GM21367 (cell line): ENCODE data around the gene RASD1.

Experiments used
- ATAC-seq: cut with Tn5 transposase; IDR thresholded peaks from one replicate; pipeline ENCODE4 v1.9.1; 2021; ENCODE audit not compliant: unreplicated experiment

RASD1 gene, protein sequence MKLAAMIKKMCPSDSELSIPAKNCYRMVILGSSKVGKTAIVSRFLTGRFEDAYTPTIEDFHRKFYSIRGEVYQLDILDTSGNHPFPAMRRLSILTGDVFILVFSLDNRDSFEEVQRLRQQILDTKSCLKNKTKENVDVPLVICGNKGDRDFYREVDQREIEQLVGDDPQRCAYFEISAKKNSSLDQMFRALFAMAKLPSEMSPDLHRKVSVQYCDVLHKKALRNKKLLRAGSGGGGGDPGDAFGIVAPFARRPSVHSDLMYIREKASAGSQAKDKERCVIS

DNA sequence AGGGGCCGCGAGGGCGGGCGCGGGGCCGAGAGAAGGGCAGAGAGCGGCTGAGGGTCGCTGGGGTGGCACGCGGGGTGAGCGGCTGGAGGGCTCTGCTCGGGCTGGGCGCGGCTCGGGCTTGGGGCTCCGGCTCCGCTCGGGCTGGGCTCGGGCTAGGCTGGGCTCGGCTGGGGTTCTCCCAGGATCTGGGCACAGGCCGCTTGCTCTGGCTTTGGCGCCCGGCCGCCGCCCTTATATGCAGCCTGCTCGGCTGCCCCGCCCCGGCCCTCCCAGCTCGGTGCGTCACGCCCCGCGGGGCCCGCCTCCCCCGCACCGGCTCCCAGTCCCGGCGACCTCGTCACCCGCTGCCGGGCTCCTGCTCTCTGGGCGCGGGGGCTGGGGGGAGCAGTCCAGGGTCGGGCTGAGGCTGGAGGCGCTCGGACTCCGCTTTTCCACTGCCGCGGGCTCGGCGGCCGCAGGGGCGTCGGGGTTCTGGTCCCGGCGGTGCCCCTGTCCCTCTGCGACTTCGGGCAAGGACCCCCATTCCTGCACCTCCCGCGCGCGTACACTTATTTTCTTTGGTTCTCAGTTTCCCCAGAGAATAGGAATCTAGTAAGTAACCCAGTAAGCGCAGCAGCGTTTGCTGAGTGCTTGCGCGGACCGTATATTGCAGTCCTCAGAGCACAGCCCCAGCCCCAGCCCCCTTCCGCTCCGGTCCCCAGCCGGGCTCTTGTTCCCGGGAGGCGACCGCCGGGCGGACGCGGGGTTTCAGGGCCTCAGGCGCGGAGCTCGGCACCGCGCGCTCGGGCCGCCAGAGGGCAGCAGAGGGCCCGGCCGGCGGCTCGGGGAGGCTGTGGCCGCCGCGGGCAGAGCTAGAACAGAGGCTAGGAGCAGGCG is at the start of gene RASD1:
Gene RASD1, minus strand, starts transcription at position 207 of the 876 bp plus-strand sequence. CDS start 214 bp downstream, outside the sequence.
- peak; percentile 54 for ATAC-seq

DNA sequence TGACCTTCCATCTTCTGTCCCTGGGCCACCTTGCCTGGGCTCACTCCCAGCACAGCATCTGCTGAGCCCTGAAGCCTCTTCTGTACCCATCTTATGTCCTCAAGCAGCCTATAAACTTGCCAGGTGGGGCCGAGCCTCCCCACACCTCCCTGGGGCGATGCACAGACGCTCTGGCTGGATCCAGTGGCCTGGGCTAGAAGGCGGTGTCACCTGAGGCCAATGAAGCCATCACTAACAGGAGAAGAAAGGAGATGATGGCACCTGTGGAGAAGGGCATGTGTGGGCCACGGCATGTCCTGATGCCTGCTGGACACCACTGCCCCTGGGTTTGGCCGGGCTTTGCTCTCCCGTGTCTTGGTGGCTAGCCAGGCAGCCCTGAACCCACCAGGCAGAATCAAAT is 49.8 kb upstream of the RASD1 start:
- no peak for ATAC-seq

DNA sequence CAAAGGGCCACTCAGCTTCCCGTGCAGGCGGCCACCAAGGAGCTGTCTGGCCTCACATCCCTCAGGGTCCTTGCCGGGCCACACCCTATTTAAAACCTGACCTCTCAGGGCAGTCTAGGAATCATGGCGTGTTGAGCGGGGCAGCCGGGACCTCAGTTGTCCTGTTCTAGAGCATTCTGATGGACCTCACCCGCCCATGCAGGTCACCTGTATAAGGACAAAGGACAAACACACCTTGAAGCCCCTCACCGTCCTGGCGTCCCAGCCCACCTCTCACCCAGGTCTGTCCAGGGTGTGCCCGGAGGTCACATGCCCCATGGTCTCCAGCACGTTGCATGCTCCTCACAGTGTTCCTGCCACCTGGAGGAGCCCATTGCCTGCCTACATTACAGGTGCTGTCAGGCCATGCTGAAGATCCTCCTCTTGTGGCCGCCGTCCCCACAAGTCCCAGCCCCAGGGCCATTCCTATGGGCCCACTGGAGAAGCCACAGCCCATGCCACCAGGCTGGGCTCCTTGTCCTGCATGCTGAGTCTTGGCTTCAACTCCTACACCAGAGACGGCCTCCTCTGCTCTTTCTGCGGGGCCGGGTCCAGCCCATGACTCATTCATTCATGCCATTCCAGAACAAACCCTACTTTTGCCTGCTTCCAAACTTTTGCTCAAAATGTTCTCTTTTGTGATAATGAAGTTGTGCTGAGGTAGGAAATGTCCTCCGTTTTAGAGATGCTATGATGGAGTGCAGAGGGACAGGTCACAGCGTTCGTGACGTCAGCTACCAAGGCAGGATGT is 49.0 kb upstream of the RASD1 start:
- ATAC-seq = no peak

DNA sequence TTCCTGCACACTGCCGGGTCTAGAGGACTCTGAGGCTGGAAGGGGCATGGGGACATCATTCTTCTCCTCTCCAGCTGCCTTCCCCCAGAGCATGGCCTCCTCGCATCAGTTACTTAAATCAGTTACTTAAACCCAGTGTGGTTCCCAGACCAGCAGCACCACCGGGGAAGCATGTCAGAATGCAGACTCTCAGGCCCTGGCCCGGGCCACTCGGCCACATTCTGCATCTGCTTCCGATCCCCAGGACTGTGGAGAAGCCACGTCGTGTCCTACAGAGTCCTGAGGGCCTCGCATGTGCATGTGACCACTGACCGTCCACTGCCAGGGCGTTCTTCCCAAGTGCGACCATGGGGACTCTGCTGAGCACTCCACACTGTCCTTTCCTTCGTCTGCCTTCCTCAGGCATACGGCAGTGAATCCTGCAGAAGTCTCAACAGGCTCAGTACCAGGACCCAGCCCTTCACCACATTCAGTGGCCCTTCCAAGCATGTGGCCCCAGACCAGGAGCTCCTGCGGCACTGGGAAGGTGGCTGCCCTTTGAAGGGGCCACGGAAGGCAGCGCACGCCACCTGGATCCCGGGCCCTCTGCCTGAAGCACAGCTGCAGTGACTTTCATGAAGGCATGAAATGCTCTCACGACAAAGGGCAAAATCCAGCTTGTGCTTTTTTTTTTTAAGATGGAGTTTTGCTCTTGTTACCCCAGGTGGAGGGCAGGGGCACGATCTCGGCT is 46.9 kb upstream of the RASD1 start:
- no peak for ATAC-seq

DNA sequence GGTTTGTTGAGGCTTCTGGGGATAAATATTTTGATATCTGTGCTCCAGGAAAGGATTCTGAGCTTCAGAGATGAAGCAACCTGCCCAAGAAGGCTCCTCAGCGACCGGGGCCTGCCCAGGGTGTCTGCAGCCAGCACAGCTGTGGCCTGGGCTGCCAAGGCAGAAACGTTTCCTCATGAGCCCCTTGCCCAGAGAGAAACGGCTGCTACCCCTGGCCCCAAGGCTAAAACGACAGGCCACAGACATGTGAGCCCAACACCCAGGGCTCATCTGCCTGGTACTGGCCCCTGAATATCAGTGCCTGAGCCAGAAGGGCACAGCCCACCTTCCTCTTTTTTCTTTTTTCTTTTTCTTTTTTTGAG is 45.4 kb upstream of the RASD1 start:
- ATAC-seq = no peak

DNA sequence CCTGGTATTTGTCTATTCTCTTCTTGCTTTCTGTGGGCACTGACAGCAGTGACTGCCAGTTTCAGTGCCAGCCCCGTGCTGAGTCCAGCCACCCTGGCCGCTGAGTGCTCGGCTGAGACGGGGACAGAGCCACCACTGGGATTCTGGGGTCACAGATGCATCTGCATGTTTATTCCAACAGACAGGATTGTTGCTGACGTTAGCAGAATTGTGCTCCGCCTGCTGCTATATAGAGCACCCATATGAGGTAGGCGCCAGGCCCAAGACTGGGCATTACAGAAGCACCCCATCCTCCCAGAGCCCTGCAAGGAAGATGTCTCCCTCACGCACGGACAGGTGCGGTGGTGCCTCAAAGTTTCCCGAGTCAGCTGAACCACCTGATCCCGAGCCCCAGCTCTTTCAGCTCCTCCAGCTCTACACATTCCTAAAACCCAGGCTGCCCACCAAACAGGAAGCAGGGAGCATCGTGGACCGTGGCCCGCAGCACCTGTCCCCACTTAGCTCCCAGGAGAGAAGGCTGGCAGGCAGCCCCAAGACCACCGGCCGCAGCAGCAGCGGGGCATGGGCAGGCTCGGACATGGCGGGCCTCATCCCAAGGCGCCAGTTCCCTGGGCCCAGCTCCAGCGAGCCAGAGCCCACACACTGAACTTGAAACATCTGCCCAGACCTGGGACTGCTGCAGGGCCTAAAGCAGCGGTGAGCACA is 44.9 kb upstream of the RASD1 start:
- ATAC-seq = no peak

DNA sequence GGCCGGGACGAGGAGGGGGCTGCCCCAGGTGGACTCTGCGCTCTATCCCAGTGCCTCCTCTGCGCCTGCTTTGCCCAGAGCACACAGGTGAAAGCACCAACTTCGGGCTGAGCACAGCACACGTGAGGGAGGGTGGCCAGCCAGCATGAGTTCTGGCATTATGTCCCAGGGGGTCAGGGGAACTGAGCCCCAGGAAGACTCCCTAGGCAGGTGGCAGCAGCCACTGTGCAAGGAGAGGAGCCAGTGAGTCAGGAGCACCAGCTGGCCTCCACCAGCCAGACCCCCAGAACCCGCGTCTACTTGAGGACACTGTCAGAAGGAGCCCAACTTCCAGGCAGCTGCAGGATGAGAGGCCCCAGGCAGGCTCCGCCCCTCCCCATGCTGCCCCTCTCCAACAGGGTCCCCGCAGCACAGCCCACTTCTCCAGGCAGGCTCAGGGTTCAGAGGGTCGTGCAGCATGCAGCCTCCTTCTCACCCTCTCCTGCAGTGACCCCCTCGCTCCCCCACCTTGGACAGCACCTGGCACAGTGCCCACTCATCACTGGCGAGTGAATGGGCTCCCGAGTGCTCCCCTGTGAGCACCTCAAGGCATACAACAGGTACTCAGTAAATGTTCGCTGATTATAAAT is 44.2 kb upstream of the RASD1 start:
- no peak for ATAC-seq

DNA sequence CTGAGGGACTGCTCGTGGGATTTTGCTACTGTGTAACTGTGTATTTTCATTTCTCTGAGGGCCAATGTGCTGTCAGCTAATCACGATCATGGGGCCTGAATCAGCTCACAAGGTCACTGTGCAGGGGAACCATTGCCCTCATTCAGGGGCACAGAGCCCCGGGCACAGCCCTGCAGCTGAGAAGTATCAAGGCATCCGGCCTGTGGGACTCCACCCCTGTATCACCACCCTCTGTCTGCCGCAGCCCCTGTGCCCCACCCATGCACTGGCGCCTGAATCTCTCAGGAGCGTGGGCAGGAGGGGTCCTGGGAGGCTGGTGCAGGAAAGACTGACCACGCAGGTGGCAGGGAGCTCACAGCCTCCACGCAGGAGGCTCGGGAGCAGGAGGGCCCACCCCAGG is 43.4 kb upstream of the RASD1 start:
- ATAC-seq = no peak

DNA sequence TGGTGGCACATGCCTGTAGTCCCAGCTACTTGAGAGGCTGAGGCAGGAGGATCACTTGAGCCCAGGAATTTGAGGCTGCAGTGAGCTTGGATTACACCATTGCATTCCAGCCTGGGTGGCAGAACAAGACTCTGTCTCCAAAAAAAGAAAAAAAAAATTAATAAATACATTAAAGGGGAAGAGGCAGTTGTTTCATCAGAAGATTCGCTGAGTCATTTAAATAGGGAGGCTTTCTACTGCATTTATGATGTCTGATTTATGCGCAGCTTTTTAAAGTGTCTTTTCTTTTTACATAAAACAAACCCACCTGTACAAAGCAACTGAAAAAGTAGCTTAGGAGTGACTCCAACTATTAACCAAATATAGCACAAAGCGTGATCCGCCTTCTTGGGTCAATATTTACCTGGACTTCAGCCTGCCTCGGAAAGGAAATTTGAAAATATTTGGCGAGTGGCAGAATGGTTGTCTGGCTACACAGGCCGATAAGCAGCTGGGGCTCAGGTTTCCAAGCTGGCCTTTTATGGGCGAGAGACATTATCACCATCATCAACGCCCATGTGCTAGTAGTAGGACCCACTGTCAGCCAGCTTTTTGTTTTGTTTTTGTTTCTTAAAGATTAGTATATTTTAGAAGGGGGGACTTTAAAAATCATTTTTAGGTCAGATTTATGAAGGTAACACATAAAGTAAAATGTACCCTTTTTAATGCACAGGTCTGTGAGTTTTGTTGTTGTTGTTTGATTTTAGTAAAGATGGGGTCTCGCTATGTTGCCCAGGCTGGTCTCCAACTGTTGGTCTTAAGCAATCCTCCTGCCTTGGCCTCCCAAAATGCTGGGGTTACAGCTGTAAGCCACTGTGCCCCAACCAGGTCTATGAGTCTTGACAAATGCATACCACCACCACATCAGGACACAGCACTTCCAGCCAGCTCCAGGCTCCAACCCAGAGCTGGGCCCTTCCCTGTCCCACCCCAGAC is 42.5 kb upstream of the RASD1 start:
- ATAC-seq = no peak

DNA sequence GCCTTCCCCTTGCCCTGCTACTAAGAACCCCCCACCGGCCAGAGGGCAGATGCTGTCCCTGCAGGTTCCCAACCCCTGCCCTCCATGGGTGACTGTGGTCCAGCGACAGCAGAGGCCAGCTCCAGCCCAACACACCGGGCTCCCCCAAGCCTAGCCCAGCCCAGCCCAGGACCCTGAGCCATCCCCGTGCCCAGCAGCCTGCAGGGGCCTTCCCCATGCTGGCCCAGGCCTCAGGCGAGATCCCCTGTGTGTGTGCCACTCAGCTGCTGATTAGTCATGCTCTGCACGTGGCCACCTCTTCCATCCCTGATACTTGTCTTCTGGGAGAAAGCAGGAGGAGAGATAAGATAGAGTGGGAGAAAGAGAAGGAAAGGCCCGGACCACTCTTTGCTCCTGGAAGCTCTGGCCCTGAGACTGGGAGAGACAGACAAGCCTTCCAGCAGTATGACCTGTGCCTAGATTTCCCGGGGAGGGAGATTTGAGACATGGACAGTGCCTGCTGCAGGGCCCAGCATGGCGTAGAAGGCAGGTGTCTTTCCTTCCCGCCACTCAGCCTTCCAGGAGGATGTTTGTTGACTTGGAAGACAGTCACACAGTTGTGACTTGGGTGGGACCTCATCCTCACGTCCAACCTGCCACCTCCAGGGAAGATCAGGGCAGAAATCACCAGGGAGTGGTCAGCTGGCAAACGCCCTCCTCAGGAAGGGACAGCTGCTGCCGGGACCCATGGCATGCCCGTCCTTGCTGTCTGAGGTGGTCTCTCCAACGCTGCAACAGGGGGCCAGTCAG is 41.3 kb upstream of the RASD1 start:
- no peak for ATAC-seq

DNA sequence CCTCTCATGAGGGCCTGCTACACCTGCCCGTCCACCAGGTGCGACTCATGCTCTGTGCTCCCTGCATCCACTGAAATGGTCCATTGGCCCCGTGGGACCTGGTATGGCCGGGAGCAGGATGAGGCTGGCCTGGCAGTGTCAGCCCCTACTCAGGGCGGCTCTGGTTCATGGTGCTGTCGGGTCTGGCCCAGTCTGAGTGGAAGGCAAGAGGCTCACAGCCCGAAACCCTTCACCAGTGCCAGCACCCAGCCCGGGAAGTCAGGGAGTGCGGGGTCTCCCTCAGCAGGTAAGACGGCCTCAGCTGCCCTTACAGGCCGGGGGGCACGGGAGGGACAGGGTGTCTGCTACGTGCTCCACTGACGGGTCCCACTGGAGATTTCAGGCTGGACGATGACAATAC is 40.5 kb upstream of the RASD1 start:
- ATAC-seq = no peak

DNA sequence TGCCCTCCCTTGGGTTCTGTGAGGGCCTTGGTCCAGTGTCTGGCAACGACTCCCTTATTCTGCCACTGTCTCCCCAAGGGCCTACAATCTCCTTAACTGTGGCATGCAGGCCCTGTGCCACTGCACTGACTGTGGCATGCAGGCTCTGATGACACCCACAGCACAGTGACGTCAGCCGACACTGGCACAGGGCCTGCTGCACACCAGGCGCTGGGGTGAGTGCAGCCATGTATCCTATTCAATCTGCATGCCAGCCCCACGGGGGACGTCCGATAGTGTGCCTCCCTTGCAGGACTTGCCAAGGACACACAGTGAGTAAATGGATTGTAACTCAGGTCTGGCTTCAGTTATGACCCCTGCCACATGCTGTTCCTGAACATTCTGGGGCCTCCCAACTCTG is 39.8 kb upstream of the RASD1 start:
- no peak for ATAC-seq

DNA sequence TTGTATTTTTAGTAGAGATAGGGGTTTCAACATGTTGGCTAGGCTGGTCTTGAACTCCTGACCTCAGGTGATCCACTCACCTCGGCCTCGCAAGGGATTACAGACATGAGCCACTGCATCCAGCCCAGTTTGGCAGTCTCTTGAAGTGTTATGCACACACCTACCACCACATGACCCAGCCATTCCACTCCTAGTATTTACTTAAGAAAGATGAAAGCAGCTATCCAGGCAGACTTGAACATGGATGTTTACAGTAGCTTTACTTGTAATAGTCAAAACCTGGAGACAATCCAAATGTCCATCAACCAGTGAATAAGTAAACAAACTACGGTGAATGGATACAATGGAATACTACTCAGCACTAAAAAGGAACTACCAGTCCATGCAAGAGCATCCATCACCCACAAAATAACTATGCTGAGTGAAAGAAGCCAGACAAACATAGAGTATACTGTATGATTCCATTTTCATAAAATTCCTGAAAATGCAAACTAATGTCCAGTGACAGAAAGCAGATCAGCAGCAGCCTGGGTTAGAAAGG is 37.8 kb upstream of the RASD1 start:
- no peak for ATAC-seq

DNA sequence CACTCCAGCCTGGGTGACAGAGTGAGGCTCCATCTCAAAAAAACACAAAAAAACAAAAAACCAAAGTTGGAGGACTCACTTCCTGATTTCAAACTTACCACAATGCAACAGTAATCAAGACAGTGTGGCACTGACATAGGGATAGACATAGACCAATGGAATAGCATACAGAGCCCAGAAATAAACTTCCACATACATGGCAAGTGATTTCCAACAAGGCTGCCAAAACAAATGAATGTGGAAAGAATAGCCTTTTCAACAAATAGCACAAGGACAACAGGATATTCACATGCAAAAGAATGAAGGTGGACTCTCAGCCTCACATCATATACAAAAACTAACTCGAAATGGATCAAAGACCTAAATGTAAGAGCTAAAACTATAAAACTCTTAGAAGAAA is 36.8 kb upstream of the RASD1 start:
- no peak for ATAC-seq

DNA sequence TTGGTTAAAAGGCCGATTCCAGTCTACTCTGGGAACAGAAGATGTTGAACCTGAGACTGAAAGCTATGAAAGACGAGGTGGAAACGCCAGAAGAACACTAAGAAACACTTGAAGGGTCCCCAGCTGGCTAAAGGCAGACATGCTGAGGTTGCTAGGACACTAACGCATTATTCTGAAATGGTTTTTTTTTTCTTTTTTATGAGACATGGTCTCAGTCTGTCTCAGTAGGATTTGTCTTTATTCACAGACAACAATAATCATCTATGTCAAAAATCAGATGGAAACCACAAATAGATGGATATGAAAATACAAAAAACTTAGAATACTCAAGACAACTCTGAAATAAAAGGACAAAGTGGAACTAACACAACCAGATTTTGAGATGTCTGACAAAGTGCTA is 35.0 kb upstream of the RASD1 start:
- no peak for ATAC-seq

DNA sequence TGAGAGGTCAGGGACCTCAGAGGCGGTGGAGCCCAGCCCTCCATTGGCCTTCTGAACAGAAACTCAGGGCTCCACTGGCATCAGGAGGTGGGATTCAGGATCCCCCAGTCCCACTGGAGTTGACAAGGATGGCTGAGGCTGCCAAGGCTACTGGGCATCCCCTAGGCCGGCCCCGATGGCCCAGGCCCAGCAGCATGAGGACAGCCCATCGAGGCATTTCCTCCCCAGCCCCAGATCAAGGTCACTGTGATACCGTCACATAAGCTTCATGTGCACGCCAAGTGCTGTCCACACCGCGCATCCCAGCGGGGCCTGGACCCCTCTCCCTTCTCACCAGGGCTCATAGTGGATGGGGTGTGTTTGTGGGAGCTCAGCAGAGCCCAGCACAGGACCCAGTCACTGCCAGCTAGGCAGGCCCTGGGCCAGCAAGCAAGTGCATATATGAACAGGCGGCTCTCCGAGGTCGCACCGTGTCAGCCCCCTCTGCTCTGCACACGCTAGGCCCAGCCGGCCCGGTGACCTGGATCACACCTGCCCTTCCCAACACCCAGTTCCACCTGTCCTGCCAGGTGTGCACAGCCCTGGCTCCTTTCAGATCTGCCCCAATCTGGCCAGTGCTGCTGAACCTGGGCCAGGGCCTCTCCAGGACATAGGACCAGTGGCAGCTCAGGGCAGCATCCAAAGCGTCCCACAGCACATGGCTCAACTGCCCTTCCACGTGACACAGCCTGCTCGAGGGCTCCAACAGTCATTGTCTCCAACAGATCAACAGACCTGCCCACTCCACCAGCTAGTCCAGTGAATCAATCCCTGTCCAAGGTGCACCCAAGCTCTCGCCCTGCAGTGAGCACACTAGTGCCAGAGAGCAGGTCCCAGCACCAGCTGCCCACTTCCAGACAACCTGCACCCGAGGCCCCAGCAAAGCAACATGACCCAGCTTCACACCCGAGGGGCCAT is 32.8 kb upstream of the RASD1 start:
- ATAC-seq = no peak
